CD4-positive, alpha-beta T cell (primary cell): Measurements from ENCODE around the gene STRN3. TPM values are rescaled to one million over a fixed set of nuclear protein-coding genes. Genes with fewer than 3 reads are reported as not detected.
"Not testable (repeated sequence)": the region's sequence is repeated elsewhere in the genome, so short reads cannot be mapped to it uniquely, and the experiment has no call there.

ENCODE experiments used
- ATAC-seq: fragments of 200-7000 bp; cut with Tn5 transposase; one replicate; pipeline ENCODE4 v1.10.0; 2022; ENCODE audit warnings: mild to moderate bottlenecking; ENCODE audit not compliant: poor library complexity
- CTCF ChIA-PET: fragments of 350-600 bp; sonication (Branson Sonifier 250); formaldehyde crosslinking; loops from one replicate; lab custom pipeline; 2021; ENCODE audit warnings: antibody characterized with exemption, inconsistent platforms; lab: Charles Lee
- POLR2A ChIA-PET: fragments of 350-600 bp; sonication (Branson Sonifier 250); formaldehyde crosslinking; loops from one replicate; lab custom pipeline; 2021; ENCODE audit warnings: antibody characterized with exemption, inconsistent platforms; lab: Charles Lee
- DNase-seq, 14 experiments: peaks; one replicate each; pipeline ENCODE4 v3.0.0-alpha.2; 2013 to 2020; ENCODE audit warnings: mixed read lengths in 2 of 14
- H3K27ac ChIP-seq, 2 donors: one replicate each; pipeline versions ENCODE4 v1.5.1 to v1.7.0; 2013; ENCODE audit warnings: low read length in 2 of 2, low read depth in 1 of 2, mild to moderate bottlenecking in 1 of 2
- H3K27me3 ChIP-seq, 2 experiments: 1 replicate in 1 of 2; 2 replicates in 1 of 2; pipeline versions ENCODE4 v1.6.1 to v1.7.0; 2013; ENCODE audit warnings: low read length in 2 of 2, control low read depth in 1 of 2, mild to moderate bottlenecking in 1 of 2, moderate library complexity in 1 of 2; ENCODE audit not compliant: insufficient read depth in 2 of 2, control insufficient read depth in 1 of 2
- H3K36me3 ChIP-seq: one replicate; pipeline ENCODE4 v1.6.1; 2013; ENCODE audit warnings: low read length, control low read depth; ENCODE audit not compliant: insufficient read depth
- H3K4me1 ChIP-seq: one replicate; pipeline ENCODE4 v1.6.1; 2013; ENCODE audit warnings: low read length, control low read depth; ENCODE audit not compliant: insufficient read depth
- H3K4me3 ChIP-seq: one replicate; pipeline ENCODE4 v1.5.1; 2013; ENCODE audit warnings: mild to moderate bottlenecking, low read length, moderate library complexity
- H3K9me3 ChIP-seq, 2 experiments: 1 replicate in 1 of 2; 2 replicates in 1 of 2; pipeline versions ENCODE4 v1.6.1 to v1.7.0; 2013; ENCODE audit warnings: low read length in 2 of 2, mild to moderate bottlenecking in 2 of 2, control low read depth in 1 of 2, moderate library complexity in 1 of 2; ENCODE audit not compliant: control insufficient read depth in 1 of 2, insufficient read depth in 1 of 2
- H3K27ac Mint-ChIP-seq: one replicate; pipeline ENCODE4 v1.8.0; 2020; ENCODE audit warnings: mixed read lengths
- H3K27me3 Mint-ChIP-seq: one replicate; pipeline ENCODE4 v1.8.0; 2021; ENCODE audit warnings: mixed read lengths
- H3K36me3 Mint-ChIP-seq: one replicate; pipeline ENCODE4 v1.8.0; 2021; ENCODE audit warnings: low read depth, mixed read lengths
- H3K4me1 Mint-ChIP-seq: one replicate; pipeline ENCODE4 v1.8.0; 2021; ENCODE audit warnings: low read depth, mixed read lengths
- H3K4me3 Mint-ChIP-seq: one replicate; pipeline ENCODE4 v1.8.0; 2020; ENCODE audit warnings: mild to moderate bottlenecking, mixed read lengths
- H3K9me3 Mint-ChIP-seq: one replicate; pipeline ENCODE4 v1.8.0; 2020; ENCODE audit warnings: mixed read lengths
- intact Hi-C, 2 experiments: fragments of 100-400 bp; cut with DNase I in 1 of 2; cut with micrococcal nuclease in 1 of 2; formaldehyde crosslinking; loops; one replicate each; pipeline versions ENCODE4 v1.15.1 to v1.9.0; 2023 to 2025; cut with DNase I, micrococcal nuclease
- total RNA-seq, 174 experiments: library from RNA in 2 of 174; stranded (reverse) in 2 of 174; gene quantifications; one replicate each; pipeline ENCODE4 v1.2.3 and lab custom pipeline; 2021 to 2026
- TF ChIP-seq, protein P1 (sequence below): fragments of 200-600 bp; IDR thresholded peaks from one replicate; pipeline ENCODE4 v1.8.0; 2022; ENCODE audit warnings: antibody characterized with exemption, mild to moderate bottlenecking

Gene STRN3
- total RNA-seq, 2 experiments from 2014 or later, result 15.1 to 16.9 TPM

- Mint-ChIP-seq H3K27ac (peak overlapping the region; percentile 1), H3K9me3 (no peaks in the 10 kb centered on the region), H3K27me3 (no peaks in the 10 kb centered on the region), H3K4me1 (peaks cover 51% of the 10 kb centered on the region), H3K36me3 (peaks cover 16% of the 10 kb centered on the region), H3K4me3 (no peak overlapping the region)
- ChIA-PET CTCF (interaction anchor here (0.7 to 1.4 kb wide), 4 partner anchors 75 to 105 kb away, joined by 3 to 6 read pairs (median 4); no protein-coding TSS in a partner anchor), POLR2A (interaction anchor here (1.3 kb wide), 1 partner anchor 49 kb away, joined by 3 read pairs; no protein-coding TSS in a partner anchor)
- DNase-seq (no peak), ATAC-seq (no peak)
- no peaks in the 10 kb centered on the region for H3K27me3 ChIP-seq
- no peak overlapping the region for H3K27ac ChIP-seq
- peaks cover 7% of the 10 kb centered on the region for H3K4me1 ChIP-seq
- intact Hi-C loops, result loop anchor here in 1 of 2 experiments (5.0 kb wide), 2 partner anchors 50 to 230 kb away; partner anchors contain the start of genes AP4S1, HECTD1 and STRN3
- TF ChIP-seq, protein P1, sequence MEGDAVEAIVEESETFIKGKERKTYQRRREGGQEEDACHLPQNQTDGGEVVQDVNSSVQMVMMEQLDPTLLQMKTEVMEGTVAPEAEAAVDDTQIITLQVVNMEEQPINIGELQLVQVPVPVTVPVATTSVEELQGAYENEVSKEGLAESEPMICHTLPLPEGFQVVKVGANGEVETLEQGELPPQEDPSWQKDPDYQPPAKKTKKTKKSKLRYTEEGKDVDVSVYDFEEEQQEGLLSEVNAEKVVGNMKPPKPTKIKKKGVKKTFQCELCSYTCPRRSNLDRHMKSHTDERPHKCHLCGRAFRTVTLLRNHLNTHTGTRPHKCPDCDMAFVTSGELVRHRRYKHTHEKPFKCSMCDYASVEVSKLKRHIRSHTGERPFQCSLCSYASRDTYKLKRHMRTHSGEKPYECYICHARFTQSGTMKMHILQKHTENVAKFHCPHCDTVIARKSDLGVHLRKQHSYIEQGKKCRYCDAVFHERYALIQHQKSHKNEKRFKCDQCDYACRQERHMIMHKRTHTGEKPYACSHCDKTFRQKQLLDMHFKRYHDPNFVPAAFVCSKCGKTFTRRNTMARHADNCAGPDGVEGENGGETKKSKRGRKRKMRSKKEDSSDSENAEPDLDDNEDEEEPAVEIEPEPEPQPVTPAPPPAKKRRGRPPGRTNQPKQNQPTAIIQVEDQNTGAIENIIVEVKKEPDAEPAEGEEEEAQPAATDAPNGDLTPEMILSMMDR, result no peak
- no peaks in the 10 kb centered on the region for H3K9me3 ChIP-seq
- no peak overlapping the region for H3K4me3 ChIP-seq
- no peaks in the 10 kb centered on the region for H3K36me3 ChIP-seq
Observed at GRCh38 chr14:30977752-30978151, 48.4 kb downstream of the STRN3 start.

DNA sequence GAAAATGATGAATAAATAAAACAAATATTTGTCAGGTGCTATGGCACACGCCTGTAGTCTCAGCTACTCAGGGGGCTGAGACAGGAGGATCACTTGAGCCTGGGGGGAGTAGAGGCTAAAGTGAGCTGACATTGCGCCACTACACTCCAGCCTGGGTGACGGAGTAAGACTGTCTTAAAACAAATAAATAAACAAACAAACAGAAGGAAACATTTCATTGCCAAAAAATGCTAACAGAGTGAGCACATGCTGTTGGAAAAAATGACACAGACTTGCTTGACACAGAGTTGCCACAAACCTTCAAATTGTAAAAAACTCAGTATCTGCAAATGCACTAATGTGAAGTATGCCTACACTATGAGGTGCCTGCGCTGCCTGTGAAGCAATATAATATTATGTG is 51.6 kb downstream of the STRN3 start:
- Mint-ChIP-seq H3K4me1 (peaks cover 70% of the 10 kb centered on the region), H3K36me3 (peaks cover 18% of the 10 kb centered on the region), H3K9me3 (no peaks in the 10 kb centered on the region), H3K27ac (no peak overlapping the region), H3K4me3 (no peak overlapping the region), H3K27me3 (no peaks in the 10 kb centered on the region)
- ChIA-PET CTCF (no interaction called here), POLR2A (no interaction called here)
- Histone ChIP-seq H3K27me3 (no peaks in the 10 kb centered on the region), H3K9me3 (no peaks in the 10 kb centered on the region), H3K4me3 (no peak overlapping the region), H3K36me3 (no peaks in the 10 kb centered on the region), H3K27ac (no peak overlapping the region), H3K4me1 (peaks cover 11% of the 10 kb centered on the region)
- no peak for DNase-seq
- TF ChIP-seq, protein P1, result no peak
- intact Hi-C loops, result loop anchor here in 1 of 2 experiments (5.0 kb wide), 2 partner anchors 53 to 233 kb away; partner anchors contain the start of genes AP4S1, HECTD1 and STRN3
- ATAC-seq, result no peak

DNA sequence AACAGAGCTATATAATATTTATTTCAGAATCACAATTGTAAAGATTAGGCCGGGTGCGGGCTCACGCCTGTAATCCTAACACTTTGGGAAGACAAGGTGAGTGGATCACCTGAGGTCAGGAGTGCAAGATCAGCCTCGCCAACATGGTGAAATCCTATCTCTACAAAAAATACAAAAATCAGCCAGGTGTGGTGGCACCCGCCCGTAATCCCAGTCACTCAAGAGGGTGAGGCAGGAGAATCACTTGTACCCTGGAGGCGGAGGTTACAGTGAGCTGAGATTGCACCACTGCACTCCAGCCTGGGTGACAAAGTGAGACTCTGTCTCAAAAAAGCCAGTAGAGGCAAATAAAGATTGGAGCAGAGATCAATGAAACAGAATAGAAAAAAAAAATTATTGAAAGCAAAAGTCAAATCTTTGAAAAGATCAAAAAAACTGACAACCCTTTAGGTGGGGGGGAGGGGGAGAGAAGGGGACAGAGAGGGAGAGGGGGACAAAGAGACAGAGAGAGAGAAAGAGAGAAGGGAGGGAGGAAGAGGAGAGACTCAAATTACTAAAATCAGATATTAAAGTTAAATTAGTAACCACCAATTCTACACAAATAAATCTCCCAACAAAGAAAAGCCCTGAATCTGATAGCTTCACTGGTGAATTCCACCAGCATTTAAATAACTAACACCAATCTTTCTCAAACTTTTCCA is 53.1 kb downstream of the STRN3 start:
- Mint-ChIP-seq H3K9me3 (no peaks in the 10 kb centered on the region), H3K4me3 (peak overlapping the region; percentile 54), H3K4me1 (peaks cover 65% of the 10 kb centered on the region), H3K27me3 (no peaks in the 10 kb centered on the region), H3K27ac (peak overlapping the region; percentile 25), H3K36me3 (peaks cover 20% of the 10 kb centered on the region)
- H3K27me3 ChIP-seq, result no peaks in the 10 kb centered on the region
- H3K4me1 ChIP-seq, result peaks cover 11% of the 10 kb centered on the region
- H3K27ac ChIP-seq, result no peak overlapping the region
- H3K9me3 ChIP-seq, result peaks cover 0 to 9% of the 10 kb centered on the region in 2 experiments
- H3K4me3 ChIP-seq, result no peak overlapping the region
- ChIA-PET POLR2A (no interaction called here), CTCF (interaction anchor here (0.7 to 1.9 kb wide), 2 partner anchors 25 to 476 kb away, joined by 4 read pairs; no protein-coding TSS in a partner anchor)
- TF ChIP-seq, protein P1, result no peak
- ATAC-seq (no peak), DNase-seq (no peak)
- intact Hi-C loops, result no loop called here
- no peaks in the 10 kb centered on the region for H3K36me3 ChIP-seq

DNA sequence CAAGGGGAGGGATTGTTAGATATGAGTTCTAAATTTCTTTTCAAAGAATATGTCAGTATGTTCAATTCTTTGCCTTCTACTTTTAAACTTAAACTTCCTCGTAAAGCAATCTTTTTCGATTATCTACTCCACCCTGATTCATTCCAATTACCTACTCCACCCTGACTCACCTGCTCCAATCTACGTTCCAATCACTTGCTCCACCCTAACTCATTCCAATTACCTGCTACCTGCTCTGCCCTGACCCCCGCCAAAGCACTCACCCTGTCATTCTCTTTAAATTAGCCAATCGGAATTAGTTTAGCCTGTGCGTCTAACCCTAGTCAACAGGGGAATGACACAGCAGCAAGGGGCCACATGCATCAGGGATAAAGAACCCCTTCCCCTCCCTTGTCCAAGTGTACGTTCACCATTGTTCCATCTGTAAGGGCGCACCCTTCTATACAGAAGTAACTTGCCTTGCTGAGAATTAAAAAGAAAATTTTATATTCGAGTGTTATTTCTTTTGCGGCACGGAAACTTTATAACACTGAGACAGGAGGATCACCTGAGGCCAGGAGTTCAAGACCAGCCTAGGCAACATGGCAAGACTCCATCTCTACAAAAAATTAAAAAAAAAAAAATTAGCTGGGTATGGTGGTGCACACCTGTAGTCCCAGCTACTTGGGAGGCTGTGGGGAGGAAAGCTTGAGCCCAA is 54.0 kb downstream of the STRN3 start:
- Mint-ChIP-seq H3K4me1 (peaks cover 62% of the 10 kb centered on the region), H3K36me3 (peaks cover 28% of the 10 kb centered on the region)
- DNase-seq, H3K4me3 Mint-ChIP-seq, H3K9me3 ChIP-seq, H3K4me3 ChIP-seq, H3K27me3 ChIP-seq, H3K27ac Mint-ChIP-seq, H3K27me3 Mint-ChIP-seq, H3K27ac ChIP-seq, H3K9me3 Mint-ChIP-seq, H3K36me3 ChIP-seq, intact Hi-C loops, ATAC-seq, POLR2A ChIA-PET: not testable (repeated sequence)
- H3K4me1 ChIP-seq, result peaks cover 11% of the 10 kb centered on the region
- CTCF ChIA-PET, result interaction anchor here (1.7 to 1.9 kb wide), 2 partner anchors 26 to 110 kb away, joined by 3 to 4 read pairs; no protein-coding TSS in a partner anchor
